ENCODE data around the gene MAMDC4. TPM values are rescaled to one million over a fixed set of nuclear protein-coding genes. Genes with fewer than 3 reads are reported as not detected.

MAMDC4 gene
- total and polyA plus RNA-seq, 2 of the 13 experiments (the other 11 are each of a cell fraction or from before 2014, with no cell fraction given), result 6.0 to 6.8 TPM

- TF ChIP-seq, protein P1, sequence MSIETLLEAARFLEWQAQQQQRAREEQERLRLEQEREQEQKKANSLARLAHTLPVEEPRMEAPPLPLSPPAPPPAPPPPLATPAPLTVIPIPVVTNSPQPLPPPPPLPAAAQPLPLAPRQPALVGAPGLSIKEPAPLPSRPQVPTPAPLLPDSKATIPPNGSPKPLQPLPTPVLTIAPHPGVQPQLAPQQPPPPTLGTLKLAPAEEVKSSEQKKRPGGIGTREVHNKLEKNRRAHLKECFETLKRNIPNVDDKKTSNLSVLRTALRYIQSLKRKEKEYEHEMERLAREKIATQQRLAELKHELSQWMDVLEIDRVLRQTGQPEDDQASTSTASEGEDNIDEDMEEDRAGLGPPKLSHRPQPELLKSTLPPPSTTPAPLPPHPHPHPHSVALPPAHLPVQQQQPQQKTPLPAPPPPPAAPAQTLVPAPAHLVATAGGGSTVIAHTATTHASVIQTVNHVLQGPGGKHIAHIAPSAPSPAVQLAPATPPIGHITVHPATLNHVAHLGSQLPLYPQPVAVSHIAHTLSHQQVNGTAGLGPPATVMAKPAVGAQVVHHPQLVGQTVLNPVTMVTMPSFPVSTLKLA (IDR thresholded peaks at IDR 0.05), result 0 out of 2 replicates have a peak, but pooled peaks have one; percentile 11
- peak; percentile 78 for TF ChIP-seq TEAD3 (CRISPR knock-in tag; optimal IDR thresholded peaks at IDR 0.05; ENCODE audit: borderline replicate concordance)
- no peak for TF ChIP-seq ZNF333 (CRISPR knock-in tag; IDR thresholded peaks at IDR 0.05; ENCODE audit: borderline replicate concordance)
- TF ChIP-seq ZMYM4 (CRISPR knock-in tag; IDR thresholded peaks at IDR 0.05), result 0 out of 2 replicates have a peak, but pooled peaks have one; percentile 23
- TF ChIP-seq POLR2G (IDR thresholded peaks at IDR 0.05; ENCODE audit: low read depth, low read length), result no peak; the same call in 1 of the 2 replicates
- TF ChIP-seq ZNF207 (IDR thresholded peaks at IDR 0.05; ENCODE audit: borderline replicate concordance), result no peak
- TF ChIP-seq, protein P2, sequence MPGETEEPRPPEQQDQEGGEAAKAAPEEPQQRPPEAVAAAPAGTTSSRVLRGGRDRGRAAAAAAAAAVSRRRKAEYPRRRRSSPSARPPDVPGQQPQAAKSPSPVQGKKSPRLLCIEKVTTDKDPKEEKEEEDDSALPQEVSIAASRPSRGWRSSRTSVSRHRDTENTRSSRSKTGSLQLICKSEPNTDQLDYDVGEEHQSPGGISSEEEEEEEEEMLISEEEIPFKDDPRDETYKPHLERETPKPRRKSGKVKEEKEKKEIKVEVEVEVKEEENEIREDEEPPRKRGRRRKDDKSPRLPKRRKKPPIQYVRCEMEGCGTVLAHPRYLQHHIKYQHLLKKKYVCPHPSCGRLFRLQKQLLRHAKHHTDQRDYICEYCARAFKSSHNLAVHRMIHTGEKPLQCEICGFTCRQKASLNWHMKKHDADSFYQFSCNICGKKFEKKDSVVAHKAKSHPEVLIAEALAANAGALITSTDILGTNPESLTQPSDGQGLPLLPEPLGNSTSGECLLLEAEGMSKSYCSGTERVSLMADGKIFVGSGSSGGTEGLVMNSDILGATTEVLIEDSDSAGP (CRISPR knock-in tag; IDR thresholded peaks at IDR 0.05; ENCODE audit: borderline replicate concordance), result no peak; the same call in 1 of the 2 replicates
- peak; percentile 87 for TF ChIP-seq REL (CRISPR knock-in tag; conservative IDR thresholded peaks at IDR 0.05)
- TF ChIP-seq ZSCAN25 (CRISPR knock-in tag; IDR thresholded peaks at IDR 0.05), result 0 out of 2 replicates have a peak, but pooled peaks have one; percentile 56
- TF ChIP-seq SMARCE1 (IDR thresholded peaks at IDR 0.05; ENCODE audit: borderline replicate concordance), result no peak
- TF ChIP-seq KDM3A (CRISPR knock-in tag; IDR thresholded peaks at IDR 0.05; ENCODE audit: low read depth), result no peak
- TF ChIP-seq ZNF160 (CRISPR knock-in tag; IDR thresholded peaks at IDR 0.05), result no peak
- no peak for TF ChIP-seq EP300 (IDR thresholded peaks at IDR 0.05; ENCODE audit: low read depth in 2 of 2, low read length in 2 of 2)
- TF ChIP-seq EP300 (CRISPR knock-in tag; IDR thresholded peaks at IDR 0.05; ENCODE audit: borderline replicate concordance), result 0 out of 2 replicates have a peak, but pooled peaks have one; percentile 25
- TF ChIP-seq ZMAT3 (CRISPR knock-in tag; conservative IDR thresholded peaks at IDR 0.05), result no peak
- TF ChIP-seq ZNF484 (CRISPR knock-in tag; IDR thresholded peaks at IDR 0.05; ENCODE audit: borderline replicate concordance, low read depth), result no peak
- no peak for TF ChIP-seq ZNF747 (CRISPR knock-in tag; IDR thresholded peaks at IDR 0.05; ENCODE audit: borderline replicate concordance)
- TF ChIP-seq ZNF101 (CRISPR knock-in tag; IDR thresholded peaks at IDR 0.05; ENCODE audit: borderline replicate concordance, low read depth), result no peak
- TF ChIP-seq SNRNP70 (IDR thresholded peaks at IDR 0.05; ENCODE audit: low read depth, low read length), result no peak
- no peak for TF ChIP-seq RARA (CRISPR knock-in tag; IDR thresholded peaks at IDR 0.05)
- TF ChIP-seq, protein P3, sequence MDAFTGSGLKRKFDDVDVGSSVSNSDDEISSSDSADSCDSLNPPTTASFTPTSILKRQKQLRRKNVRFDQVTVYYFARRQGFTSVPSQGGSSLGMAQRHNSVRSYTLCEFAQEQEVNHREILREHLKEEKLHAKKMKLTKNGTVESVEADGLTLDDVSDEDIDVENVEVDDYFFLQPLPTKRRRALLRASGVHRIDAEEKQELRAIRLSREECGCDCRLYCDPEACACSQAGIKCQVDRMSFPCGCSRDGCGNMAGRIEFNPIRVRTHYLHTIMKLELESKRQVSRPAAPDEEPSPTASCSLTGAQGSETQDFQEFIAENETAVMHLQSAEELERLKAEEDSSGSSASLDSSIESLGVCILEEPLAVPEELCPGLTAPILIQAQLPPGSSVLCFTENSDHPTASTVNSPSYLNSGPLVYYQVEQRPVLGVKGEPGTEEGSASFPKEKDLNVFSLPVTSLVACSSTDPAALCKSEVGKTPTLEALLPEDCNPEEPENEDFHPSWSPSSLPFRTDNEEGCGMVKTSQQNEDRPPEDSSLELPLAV (CRISPR knock-in tag; conservative IDR thresholded peaks at IDR 0.05; ENCODE audit: low read depth), result no peak
- no peak; the same call in 1 of the 2 replicates for TF ChIP-seq MXD1 (CRISPR knock-in tag; IDR thresholded peaks at IDR 0.05)
- no peak for TF ChIP-seq ATRX (CRISPR knock-in tag; IDR thresholded peaks at IDR 0.05; ENCODE audit: borderline replicate concordance)
- TF ChIP-seq ZFP36 (IDR thresholded peaks at IDR 0.05; ENCODE audit: borderline replicate concordance, low read depth, low read length, partially characterized antibody), result no peak
- TF ChIP-seq BRCA1 (CRISPR knock-in tag; IDR thresholded peaks at IDR 0.05), result no peak
- TF ChIP-seq NCOA5 (CRISPR knock-in tag; IDR thresholded peaks at IDR 0.05), result no peak
These were observed 11.1 kb upstream of the MAMDC4 start (continued) for GRCh38 chr9:136840877-136841645.
